CD4-positive, alpha-beta T cell treated with Interleukin-12 subunit alpha and Interleukin-12 subunit beta, for 1 hour (primary cell): ENCODE data around the gene ABL2.
A peak's percentile ranks its signal among the peaks of the same experiment; 100 is the strongest.
"Not testable (repeated sequence)": the region's sequence is repeated elsewhere in the genome, so short reads cannot be mapped to it uniquely, and the experiment has no call there.

Experiments used
- DNase-seq: peaks from one replicate; pipeline ENCODE4 v3.0.0-alpha.2; 2020

Gene ABL2

GRCh38 chr1:179229214-179230140, at the start of gene ABL2:
TSS of gene ABL2 (minus strand) at chr1:179229677. CDS start at chr1:179229397, 280 bp downstream.
- DNase-seq: peak; percentile 64

GRCh38 chr1:179278920-179279319, 49.4 kb upstream of the ABL2 start:
- no peak for DNase-seq

- not testable (repeated sequence) for DNase-seq
Observed at GRCh38 chr1:179274424-179274823, 44.9 kb upstream of the ABL2 start.

GRCh38 chr1:179269071-179269470, 39.6 kb upstream of the ABL2 start:
- no peak for DNase-seq

- no peak for DNase-seq
Observed at GRCh38 chr1:179264507-179264906, 35.0 kb upstream of the ABL2 start.

GRCh38 chr1:179263121-179263520, 33.6 kb upstream of the ABL2 start:
- no peak for DNase-seq

- no peak for DNase-seq
Observed at GRCh38 chr1:179262183-179262582, 32.7 kb upstream of the ABL2 start.

- DNase-seq: no peak
Observed at GRCh38 chr1:179253286-179253972, 24.0 kb upstream of the ABL2 start.

- no peak for DNase-seq
Observed at GRCh38 chr1:179252606-179253005, 23.1 kb upstream of the ABL2 start.

- DNase-seq: peak; percentile 40
Observed at GRCh38 chr1:179251675-179252074, 22.2 kb upstream of the ABL2 start.

- DNase-seq: no peak
Observed at GRCh38 chr1:179247923-179248322, 18.4 kb upstream of the ABL2 start.

GRCh38 chr1:179245426-179245825, 15.9 kb upstream of the ABL2 start:
- not testable (repeated sequence) for DNase-seq

- no peak for DNase-seq
Observed at GRCh38 chr1:179241530-179242097, 12.1 kb upstream of the ABL2 start.

GRCh38 chr1:179237222-179237621, 7.7 kb upstream of the ABL2 start:
- no peak for DNase-seq

GRCh38 chr1:179234863-179235262, 5.4 kb upstream of the ABL2 start:
- DNase-seq: no peak

- no peak for DNase-seq
Observed at GRCh38 chr1:179231923-179232322, 2.4 kb upstream of the ABL2 start.

GRCh38 chr1:179230721-179231120, 1.2 kb upstream of the ABL2 start:
- no peak for DNase-seq

GRCh38 chr1:179230251-179230650, 774 bp upstream of the ABL2 start:
- no peak for DNase-seq

GRCh38 chr1:179228783-179229213, 679 bp downstream of the ABL2 start:
- no peak for DNase-seq

- DNase-seq: no peak
Observed at GRCh38 chr1:179226738-179227137, 2.7 kb downstream of the ABL2 start.

GRCh38 chr1:179224466-179224865, 5.0 kb downstream of the ABL2 start:
- not testable (repeated sequence) for DNase-seq

GRCh38 chr1:179221121-179221520, 8.4 kb downstream of the ABL2 start:
- DNase-seq: not testable (repeated sequence)

- DNase-seq: no peak
Observed at GRCh38 chr1:179217943-179218507, 11.5 kb downstream of the ABL2 start.
